Panc1 (cell line): Measurements from ENCODE around the gene MCF2L. TPM values are rescaled to one million over a fixed set of nuclear protein-coding genes. Genes with fewer than 3 reads are reported as not detected.
"Not testable (repeated sequence)": the region's sequence is repeated elsewhere in the genome, so short reads cannot be mapped to it uniquely, and the experiment has no call there.

Experiments
- ATAC-seq: fragments of 200-7000 bp; cut with Tn5 transposase; 2 replicates; pipeline ENCODE4 v1.9.1; 2020; ENCODE audit warnings: mild to moderate bottlenecking, moderate library complexity
- BruUV-seq: library from RNA; stranded (reverse); fragments of 400-500 nt; replicated peaks from 2 replicates; lab custom pipeline; 2021; lab: Mats Ljungman, UMichigan
- CTCF ChIA-PET: fragments of 300-600 bp; sonication (Branson Sonifier 250); formaldehyde crosslinking; loops from one replicate; lab custom pipeline; 2022; ENCODE audit warnings: antibody characterized with exemption; lab: Charles Lee
- POLR2A ChIA-PET: fragments of 300-600 bp; sonication (Branson Sonifier 250); formaldehyde crosslinking; loops from one replicate; lab custom pipeline; 2022; ENCODE audit warnings: antibody characterized with exemption; lab: Charles Lee
- DNase-seq: peaks from one replicate; pipeline ENCODE4 v3.0.0-alpha.2; 2010; ENCODE audit warnings: low read depth, low spot score
- H3K27ac ChIP-seq: 2 replicates; pipeline ENCODE4 v1.5.1; 2011; ENCODE audit warnings: mild to moderate bottlenecking, low read length, inconsistent platforms
- H3K27me3 ChIP-seq: fragments of 200-500 bp; sonication (Bioruptor generic); 2 replicates; pipeline ENCODE4 v1.6.0; 2014; ENCODE audit warnings: low read length, inconsistent platforms; ENCODE audit not compliant: control insufficient read depth, insufficient read depth
- H3K36me3 ChIP-seq: fragments of 200-500 bp; sonication (Bioruptor generic); 2 replicates; pipeline ENCODE4 v1.5.1; 2014; ENCODE audit warnings: inconsistent platforms, mild to moderate bottlenecking, low read length, moderate library complexity; ENCODE audit not compliant: control insufficient read depth, insufficient read depth
- H3K4me1 ChIP-seq: 2 replicates; pipeline ENCODE4 v1.5.1; 2011; ENCODE audit warnings: inconsistent platforms, mild to moderate bottlenecking, low read length, moderate library complexity; ENCODE audit not compliant: control insufficient read depth, insufficient read depth
- H3K4me3 ChIP-seq, 2 experiments: 2 replicates each; pipeline ENCODE4 v1.5.1; 2011 to 2012; ENCODE audit warnings: low read depth in 2 of 2, low read length in 2 of 2, mild to moderate bottlenecking in 2 of 2, inconsistent platforms in 1 of 2, moderate library complexity in 1 of 2
- H3K9me3 ChIP-seq: fragments of 200-500 bp; sonication (Bioruptor generic); 2 replicates; pipeline ENCODE4 v1.5.1; 2014; ENCODE audit warnings: low read depth, mild to moderate bottlenecking, inconsistent platforms, low read length, moderate library complexity; ENCODE audit not compliant: control insufficient read depth, insufficient read depth
- POLR2AphosphoS5 ChIP-seq: IDR thresholded peaks from 2 replicates; pipeline ENCODE4 v1.6.1; 2012; ENCODE audit warnings: mild to moderate bottlenecking, low read depth, low read length, moderate library complexity
- SIN3A ChIP-seq: IDR thresholded peaks from 2 replicates; pipeline ENCODE4 v1.6.1; 2012; ENCODE audit warnings: low read depth, mild to moderate bottlenecking, low read length, moderate library complexity, borderline replicate concordance; ENCODE audit not compliant: insufficient read depth
- TCF7L2 ChIP-seq: IDR thresholded peaks from 2 replicates; pipeline ENCODE4 v1.6.1; 2011; ENCODE audit warnings: mild to moderate bottlenecking, low read depth, low read length, inconsistent platforms
- in situ Hi-C: cut with HindIII; loops from 2 replicates; pipeline ENCODE4 v1.10.0; 2016; ENCODE audit warnings: low sequenced_read_pairs, low pct_unique_long_range_greater_than_20kb
- intact Hi-C: fragments of 100-400 bp; cut with micrococcal nuclease; formaldehyde crosslinking; loops from one replicate; pipeline ENCODE4 v1.10.0; 2022; ENCODE audit not compliant: unreplicated experiment
- total RNA-seq: library from RNA; stranded (reverse); gene quantifications from one replicate; pipeline ENCODE4 v1.2.1, GENCODE V29; 2021; ENCODE audit not compliant: unreplicated experiment
- TF ChIP-seq, protein P1 (sequence below), 2 experiments: IDR thresholded peaks; 2 replicates each; pipeline ENCODE4 v1.6.1; 2011 to 2012; ENCODE audit warnings: low read depth in 2 of 2, control low read depth in 1 of 2, low read length in 1 of 2, mild to moderate bottlenecking in 1 of 2, moderate library complexity in 1 of 2; ENCODE audit not compliant: insufficient read depth in 1 of 2
- TF ChIP-seq, protein P2 (sequence below): fragments of 450-650 bp; IDR thresholded peaks from 2 replicates; pipeline ENCODE4 v1.5.1; 2017; ENCODE audit warnings: mild to moderate bottlenecking

The MCF2L gene
- total RNA-seq, 1 experiment from 2014 or later, result 0.57 TPM

DNA sequence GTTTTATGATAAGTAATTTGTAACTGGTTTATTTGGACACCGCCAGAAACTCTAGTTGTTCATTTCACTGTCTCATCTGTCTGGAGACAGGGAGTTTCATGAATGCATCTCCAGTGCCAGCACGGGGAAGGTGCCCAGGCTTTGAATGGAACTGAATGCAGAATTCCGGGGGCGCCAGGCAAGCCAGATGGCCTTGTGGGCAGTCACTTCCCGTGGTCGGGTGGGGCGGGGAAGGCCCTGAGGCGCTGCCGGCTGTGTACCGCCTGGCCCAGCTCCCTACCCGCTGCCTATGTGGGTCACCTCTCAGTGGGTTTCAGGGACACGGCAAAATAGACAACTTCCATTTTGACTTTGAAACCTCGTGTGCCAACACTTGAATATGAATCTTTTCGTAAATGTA is 28.8 kb upstream of the MCF2L start:
- in situ Hi-C loops, result no loop called here
- BruUV-seq, result no TSS peak

DNA sequence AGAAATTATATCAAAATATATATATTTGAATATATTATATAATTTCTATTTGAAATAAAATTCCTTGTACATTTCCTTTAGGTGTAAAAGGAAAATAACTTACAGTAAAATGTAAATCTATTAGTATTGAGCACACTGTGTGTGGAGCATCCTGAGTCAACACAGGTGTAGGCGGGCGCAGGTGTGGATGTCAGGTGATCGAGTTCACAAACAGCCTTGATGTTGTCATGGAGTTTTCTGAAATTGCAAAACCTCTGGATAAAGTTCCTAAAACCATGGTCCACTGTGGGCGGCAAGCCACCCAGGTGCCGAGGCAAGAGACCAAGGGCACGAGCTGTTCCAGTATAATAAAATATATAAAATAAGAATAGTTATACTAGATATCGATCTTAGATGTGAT is 27.7 kb upstream of the MCF2L start:
- Histone ChIP-seq H3K27ac (no peak overlapping the region), H3K9me3 (no peaks in the 10 kb centered on the region), H3K4me3 (no peak overlapping the region), H3K27me3 (no peaks in the 10 kb centered on the region), H3K4me1 (no peaks in the 10 kb centered on the region), H3K36me3 (no peaks in the 10 kb centered on the region)
- no peak for ATAC-seq
- in situ Hi-C loops, result no loop called here
- no peak for DNase-seq
- intact Hi-C loops, result loop anchor here (10.0 kb wide), 1 partner anchor 453 kb away; no protein-coding TSS in a partner anchor
- no peak for TF ChIP-seq TCF7L2
- TF ChIP-seq SIN3A, result no peak
- TF ChIP-seq, protein P1, sequence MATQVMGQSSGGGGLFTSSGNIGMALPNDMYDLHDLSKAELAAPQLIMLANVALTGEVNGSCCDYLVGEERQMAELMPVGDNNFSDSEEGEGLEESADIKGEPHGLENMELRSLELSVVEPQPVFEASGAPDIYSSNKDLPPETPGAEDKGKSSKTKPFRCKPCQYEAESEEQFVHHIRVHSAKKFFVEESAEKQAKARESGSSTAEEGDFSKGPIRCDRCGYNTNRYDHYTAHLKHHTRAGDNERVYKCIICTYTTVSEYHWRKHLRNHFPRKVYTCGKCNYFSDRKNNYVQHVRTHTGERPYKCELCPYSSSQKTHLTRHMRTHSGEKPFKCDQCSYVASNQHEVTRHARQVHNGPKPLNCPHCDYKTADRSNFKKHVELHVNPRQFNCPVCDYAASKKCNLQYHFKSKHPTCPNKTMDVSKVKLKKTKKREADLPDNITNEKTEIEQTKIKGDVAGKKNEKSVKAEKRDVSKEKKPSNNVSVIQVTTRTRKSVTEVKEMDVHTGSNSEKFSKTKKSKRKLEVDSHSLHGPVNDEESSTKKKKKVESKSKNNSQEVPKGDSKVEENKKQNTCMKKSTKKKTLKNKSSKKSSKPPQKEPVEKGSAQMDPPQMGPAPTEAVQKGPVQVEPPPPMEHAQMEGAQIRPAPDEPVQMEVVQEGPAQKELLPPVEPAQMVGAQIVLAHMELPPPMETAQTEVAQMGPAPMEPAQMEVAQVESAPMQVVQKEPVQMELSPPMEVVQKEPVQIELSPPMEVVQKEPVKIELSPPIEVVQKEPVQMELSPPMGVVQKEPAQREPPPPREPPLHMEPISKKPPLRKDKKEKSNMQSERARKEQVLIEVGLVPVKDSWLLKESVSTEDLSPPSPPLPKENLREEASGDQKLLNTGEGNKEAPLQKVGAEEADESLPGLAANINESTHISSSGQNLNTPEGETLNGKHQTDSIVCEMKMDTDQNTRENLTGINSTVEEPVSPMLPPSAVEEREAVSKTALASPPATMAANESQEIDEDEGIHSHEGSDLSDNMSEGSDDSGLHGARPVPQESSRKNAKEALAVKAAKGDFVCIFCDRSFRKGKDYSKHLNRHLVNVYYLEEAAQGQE (IDR thresholded peaks at IDR 0.05; ENCODE audit: insufficient read depth in 1 of 2, low read depth in 2 of 2, low read length in 1 of 2), result no peak
- TF ChIP-seq POLR2AphosphoS5, result no peak
- TF ChIP-seq, protein P2, sequence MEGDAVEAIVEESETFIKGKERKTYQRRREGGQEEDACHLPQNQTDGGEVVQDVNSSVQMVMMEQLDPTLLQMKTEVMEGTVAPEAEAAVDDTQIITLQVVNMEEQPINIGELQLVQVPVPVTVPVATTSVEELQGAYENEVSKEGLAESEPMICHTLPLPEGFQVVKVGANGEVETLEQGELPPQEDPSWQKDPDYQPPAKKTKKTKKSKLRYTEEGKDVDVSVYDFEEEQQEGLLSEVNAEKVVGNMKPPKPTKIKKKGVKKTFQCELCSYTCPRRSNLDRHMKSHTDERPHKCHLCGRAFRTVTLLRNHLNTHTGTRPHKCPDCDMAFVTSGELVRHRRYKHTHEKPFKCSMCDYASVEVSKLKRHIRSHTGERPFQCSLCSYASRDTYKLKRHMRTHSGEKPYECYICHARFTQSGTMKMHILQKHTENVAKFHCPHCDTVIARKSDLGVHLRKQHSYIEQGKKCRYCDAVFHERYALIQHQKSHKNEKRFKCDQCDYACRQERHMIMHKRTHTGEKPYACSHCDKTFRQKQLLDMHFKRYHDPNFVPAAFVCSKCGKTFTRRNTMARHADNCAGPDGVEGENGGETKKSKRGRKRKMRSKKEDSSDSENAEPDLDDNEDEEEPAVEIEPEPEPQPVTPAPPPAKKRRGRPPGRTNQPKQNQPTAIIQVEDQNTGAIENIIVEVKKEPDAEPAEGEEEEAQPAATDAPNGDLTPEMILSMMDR, result no peak
- CTCF ChIA-PET, result no interaction called here
- POLR2A ChIA-PET, result no interaction called here
- no TSS peak for BruUV-seq

More for the DNA sequence above, 28.8 kb upstream of the MCF2L start:
- H3K27ac ChIP-seq, result no peak overlapping the region
- POLR2A ChIA-PET, result no interaction called here
- no peaks in the 10 kb centered on the region for H3K4me1 ChIP-seq
- no peak for DNase-seq
- no peaks in the 10 kb centered on the region for H3K36me3 ChIP-seq
- no peaks in the 10 kb centered on the region for H3K9me3 ChIP-seq
- TF ChIP-seq, protein P2, result no peak
- no peak for TF ChIP-seq POLR2AphosphoS5
- TF ChIP-seq, protein P1 (IDR thresholded peaks at IDR 0.05; ENCODE audit: insufficient read depth in 1 of 2, low read depth in 2 of 2, low read length in 1 of 2), result no peak
- no peak for TF ChIP-seq TCF7L2
- no peak for TF ChIP-seq SIN3A
- H3K4me3 ChIP-seq, result no peak overlapping the region
- CTCF ChIA-PET, result no interaction called here
- intact Hi-C loops, result loop anchor here (10.0 kb wide), 1 partner anchor 455 kb away; no protein-coding TSS in a partner anchor
- ATAC-seq, result no peak
- H3K27me3 ChIP-seq, result no peaks in the 10 kb centered on the region

DNA sequence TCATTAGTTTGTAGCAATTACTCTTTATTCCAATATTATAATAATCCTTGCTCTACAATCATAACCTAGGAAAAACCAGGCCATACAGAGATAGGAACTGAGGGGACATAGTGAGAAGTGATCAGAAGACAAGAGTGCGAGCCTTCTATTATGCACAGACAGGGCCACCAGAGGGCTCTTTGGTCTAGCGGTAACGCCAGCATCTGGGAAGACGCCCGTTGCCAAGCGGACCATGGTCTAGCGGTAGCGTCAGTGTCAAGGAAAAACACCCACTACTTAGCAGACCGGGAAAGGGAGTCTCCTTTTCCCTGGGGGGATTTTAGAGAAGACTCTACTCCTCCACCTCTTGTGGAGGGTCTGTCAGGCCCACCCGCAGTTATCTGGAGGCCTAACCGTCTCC is 27.2 kb upstream of the MCF2L start:
- CTCF ChIA-PET, result interaction anchor here (1.7 kb wide), 1 partner anchor 88 kb away, joined by 5 read pairs; no protein-coding TSS in a partner anchor
- H3K36me3 ChIP-seq, ATAC-seq, H3K27me3 ChIP-seq, in situ Hi-C loops, H3K9me3 ChIP-seq, DNase-seq, POLR2A ChIA-PET, H3K27ac ChIP-seq, H3K4me3 ChIP-seq, BruUV-seq, H3K4me1 ChIP-seq: not testable (repeated sequence)
- intact Hi-C loops, result loop anchor here (2.0 to 10.0 kb wide), 2 partner anchors 87 to 453 kb away; no protein-coding TSS in a partner anchor
